K562 (cell line): ENCODE measurements around the gene UBE2H.

Source experiments
- BCLAF1 ChIP-seq, 2 experiments: fragments of 450-650 bp in 1 of 2; IDR thresholded peaks; 2 replicates each; pipeline ENCODE4 v1.6.1; 2011 to 2017; ENCODE audit warnings: low read depth in 2 of 2, antibody characterized with exemption in 1 of 2, borderline replicate concordance in 1 of 2, low read length in 1 of 2, mild to moderate bottlenecking in 1 of 2, mixed read lengths in 1 of 2; ENCODE audit not compliant: control insufficient read depth in 1 of 2
- CREM ChIP-seq: IDR thresholded peaks from 2 replicates; pipeline ENCODE4 v1.6.1; 2014; ENCODE audit warnings: antibody characterized with exemption, low read depth
- CTCF ChIP-seq, 3 experiments: IDR thresholded peaks in 2 of 3; conservative IDR thresholded peaks in 1 of 3; 2 replicates each; pipeline ENCODE4 v1.5.1; 2011 to 2012; ENCODE audit warnings: low read length in 3 of 3, mild to moderate bottlenecking in 3 of 3, control low read depth in 2 of 3, improper control_type of control experiment in 1 of 3, inconsistent platforms in 1 of 3, low read depth in 1 of 3, mixed read lengths in 1 of 3, moderate library complexity in 1 of 3; ENCODE audit not compliant: insufficient read depth in 2 of 3
- GTF2A2 ChIP-seq: IDR thresholded peaks from 2 replicates; pipeline ENCODE4 v1.6.1; 2016; ENCODE audit warnings: mild to moderate bottlenecking, missing genetic modification characterization, missing compliant biosample characterization
- MYC ChIP-seq, 2 experiments: fragments of 250-450 bp in 1 of 2; sonication (Bioruptor Pico) in 1 of 2; IDR thresholded peaks; 2 replicates each; pipeline versions ENCODE4 v1.5.1 to v1.6.1; 2012 to 2021; ENCODE audit warnings: low read depth in 2 of 2, borderline replicate concordance in 1 of 2, improper control_type of control experiment in 1 of 2, low read length in 1 of 2, mild to moderate bottlenecking in 1 of 2, moderate library complexity in 1 of 2
- SIN3A ChIP-seq, 2 experiments: fragments of 150-350 bp in 1 of 2; IDR thresholded peaks; 2 replicates each; pipeline ENCODE4 v1.6.1; 2011 to 2016; ENCODE audit warnings: borderline replicate concordance in 2 of 2, low read depth in 2 of 2, low read length in 2 of 2, mild to moderate bottlenecking in 2 of 2, moderate library complexity in 2 of 2; ENCODE audit not compliant: control insufficient read depth in 1 of 2
- USF2 ChIP-seq: sonication (generic); formaldehyde crosslinking; IDR thresholded peaks from 2 replicates; pipeline ENCODE4 v1.5.0; 2020; ENCODE audit warnings: missing genetic modification reagents
- ZFP36 ChIP-seq: fragments of 150-350 bp; IDR thresholded peaks from 2 replicates; pipeline ENCODE4 v1.6.1; 2018; ENCODE audit warnings: low read length, low read depth; ENCODE audit not compliant: partially characterized antibody
- ZNF318 ChIP-seq, 2 experiments: fragments of 450-650 bp; IDR thresholded peaks; 2 replicates each; pipeline ENCODE4 v1.6.1; 2016; ENCODE audit warnings: mild to moderate bottlenecking in 2 of 2, borderline replicate concordance in 1 of 2, low read depth in 1 of 2, moderate library complexity in 1 of 2
- ZNF431 ChIP-seq: sonication (generic); formaldehyde crosslinking; IDR thresholded peaks from 2 replicates; pipeline ENCODE4 v1.8.0; 2022; ENCODE audit warnings: mild to moderate bottlenecking, missing genetic modification reagents
- ZNF644 ChIP-seq: fragments of 200-800 bp; sonication (Bioruptor generic); IDR thresholded peaks from 2 replicates; pipeline ENCODE4 v1.6.1; 2016; ENCODE audit warnings: low read depth, missing genetic modification characterization, missing compliant biosample characterization

GRCh38 chr7:129986600-129986999, 33.8 kb upstream of the UBE2H start:
- TF ChIP-seq SIN3A (IDR thresholded peaks at IDR 0.05; ENCODE audit: borderline replicate concordance in 2 of 2, control insufficient read depth in 1 of 2, low read depth in 2 of 2, low read length in 2 of 2) (no peak), ZNF431 (no peak), BCLAF1 (IDR thresholded peaks at IDR 0.05; ENCODE audit: borderline replicate concordance in 1 of 2, control insufficient read depth in 1 of 2, low read depth in 2 of 2, low read length in 1 of 2) (no peak), ZNF318 (IDR thresholded peaks at IDR 0.05; ENCODE audit: borderline replicate concordance in 1 of 2, low read depth in 1 of 2) (no peak), MYC (IDR thresholded peaks at IDR 0.05; ENCODE audit: low read depth, low read length) (no peak), MYC (CRISPR knock-in tag; IDR thresholded peaks at IDR 0.05; ENCODE audit: borderline replicate concordance, low read depth) (no peak), CREM (no peak), CTCF (IDR thresholded peaks at IDR 0.05 in 2 of 3, conservative IDR thresholded peaks at IDR 0.05 in 1 of 3; ENCODE audit: insufficient read depth in 2 of 3, low read depth in 1 of 3, low read length in 3 of 3) (no peak), GTF2A2 (tag) (no peak), ZFP36 (no peak), USF2 (CRISPR knock-in tag) (no peak), ZNF644 (tag) (no peak)
